ENCODE results near the gene PALS1.
"Not testable (repeated sequence)": the region's sequence is repeated elsewhere in the genome, so short reads cannot be mapped to it uniquely, and the experiment has no call there.

The PALS1 gene

DNA sequence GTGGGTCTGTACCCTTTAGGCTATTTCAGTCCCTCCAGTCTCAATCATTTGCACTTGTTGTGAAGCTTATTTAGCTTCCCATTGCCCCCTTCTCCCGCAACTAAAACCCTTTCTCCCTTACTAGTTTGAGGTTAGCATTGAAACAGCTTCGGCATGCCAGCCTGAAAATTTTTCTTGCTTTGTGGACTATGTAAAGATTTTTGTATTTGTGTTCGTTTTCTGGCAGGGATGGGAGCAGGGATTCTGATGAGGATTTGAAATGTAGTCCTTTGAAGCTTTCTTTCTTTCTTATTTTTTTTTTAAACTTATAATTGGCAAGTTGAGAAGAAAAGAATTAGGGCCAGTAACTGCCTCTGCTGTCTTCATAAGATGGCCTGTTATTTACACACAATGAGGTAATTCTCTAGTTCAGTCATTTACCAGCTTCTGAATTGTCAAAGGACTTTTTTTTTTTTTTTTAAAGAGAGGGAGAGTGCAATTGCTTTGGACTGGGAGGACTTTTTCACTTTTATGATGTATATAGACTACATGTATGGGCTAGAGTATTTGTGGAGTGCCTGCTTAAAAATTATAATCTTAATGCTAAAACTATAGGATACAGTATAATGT lies 29.0 kb downstream of the PALS1 start:
- TF ChIP-seq, protein P1, sequence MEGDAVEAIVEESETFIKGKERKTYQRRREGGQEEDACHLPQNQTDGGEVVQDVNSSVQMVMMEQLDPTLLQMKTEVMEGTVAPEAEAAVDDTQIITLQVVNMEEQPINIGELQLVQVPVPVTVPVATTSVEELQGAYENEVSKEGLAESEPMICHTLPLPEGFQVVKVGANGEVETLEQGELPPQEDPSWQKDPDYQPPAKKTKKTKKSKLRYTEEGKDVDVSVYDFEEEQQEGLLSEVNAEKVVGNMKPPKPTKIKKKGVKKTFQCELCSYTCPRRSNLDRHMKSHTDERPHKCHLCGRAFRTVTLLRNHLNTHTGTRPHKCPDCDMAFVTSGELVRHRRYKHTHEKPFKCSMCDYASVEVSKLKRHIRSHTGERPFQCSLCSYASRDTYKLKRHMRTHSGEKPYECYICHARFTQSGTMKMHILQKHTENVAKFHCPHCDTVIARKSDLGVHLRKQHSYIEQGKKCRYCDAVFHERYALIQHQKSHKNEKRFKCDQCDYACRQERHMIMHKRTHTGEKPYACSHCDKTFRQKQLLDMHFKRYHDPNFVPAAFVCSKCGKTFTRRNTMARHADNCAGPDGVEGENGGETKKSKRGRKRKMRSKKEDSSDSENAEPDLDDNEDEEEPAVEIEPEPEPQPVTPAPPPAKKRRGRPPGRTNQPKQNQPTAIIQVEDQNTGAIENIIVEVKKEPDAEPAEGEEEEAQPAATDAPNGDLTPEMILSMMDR (IDR thresholded peaks at IDR 0.05; ENCODE audit: low read depth, low read length) = no peak
- no peak for TF ChIP-seq MAX (IDR thresholded peaks at IDR 0.05; ENCODE audit: low read depth, low read length)
- TF ChIP-seq POLR2A (IDR thresholded peaks at IDR 0.05; ENCODE audit: extremely low read depth, insufficient read length) = no peak
- no peak for TF ChIP-seq MYC (IDR thresholded peaks at IDR 0.05; ENCODE audit: low read depth, low read length)
- no peak for DNase-seq (ENCODE audit: low read depth)
- no peak overlapping the region for H3K4me3 ChIP-seq (ENCODE audit: low read depth, low read length)

GRCh38 chr14:67270933-67271332 lies 29.7 kb downstream of the PALS1 start:
- TF ChIP-seq MYC (IDR thresholded peaks at IDR 0.05; ENCODE audit: low read depth, low read length) (no peak), MAX (IDR thresholded peaks at IDR 0.05; ENCODE audit: low read depth, low read length) (no peak), POLR2A (IDR thresholded peaks at IDR 0.05; ENCODE audit: extremely low read depth, insufficient read length) (no peak)
- TF ChIP-seq, protein P1 (IDR thresholded peaks at IDR 0.05; ENCODE audit: low read depth, low read length) = no peak
- no peak overlapping the region for H3K4me3 ChIP-seq (ENCODE audit: low read depth, low read length)
- DNase-seq (ENCODE audit: low read depth) = no peak

- not testable (repeated sequence) for DNase-seq (ENCODE audit: low read depth); H3K4me3 ChIP-seq (ENCODE audit: low read depth, low read length)
Observed at GRCh38 chr14:67273281-67273680, 32.0 kb downstream of the PALS1 start.

DNA sequence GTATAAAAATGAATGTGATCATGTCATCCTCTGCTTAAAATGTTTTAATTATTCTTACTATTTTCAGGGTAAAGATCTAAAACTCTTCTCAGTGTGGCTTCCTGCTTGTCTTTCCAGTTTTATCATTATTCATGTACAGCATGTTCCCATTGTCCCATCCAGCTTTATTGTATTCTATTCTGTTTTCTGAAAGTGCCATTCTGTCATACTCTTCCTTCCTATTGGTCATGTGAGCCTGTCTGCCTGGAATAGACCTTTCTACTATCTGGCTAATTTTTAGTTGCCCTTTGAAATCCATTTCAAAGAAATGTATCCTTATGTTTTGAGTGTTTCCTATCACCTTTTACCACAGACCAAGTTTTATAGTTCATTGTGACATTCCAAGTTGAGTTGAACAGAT lies 34.9 kb downstream of the PALS1 start:
- TF ChIP-seq MAX (IDR thresholded peaks at IDR 0.05; ENCODE audit: low read depth, low read length) (no peak), POLR2A (IDR thresholded peaks at IDR 0.05; ENCODE audit: extremely low read depth, insufficient read length) (no peak), MYC (IDR thresholded peaks at IDR 0.05; ENCODE audit: low read depth, low read length) (no peak)
- TF ChIP-seq, protein P1 (IDR thresholded peaks at IDR 0.05; ENCODE audit: low read depth, low read length) = no peak
- no peak overlapping the region for H3K4me3 ChIP-seq (ENCODE audit: low read depth, low read length)
- no peak for DNase-seq (ENCODE audit: low read depth)

GRCh38 chr14:67280506-67280905 lies 39.3 kb downstream of the PALS1 start:
- TF ChIP-seq POLR2A (IDR thresholded peaks at IDR 0.05; ENCODE audit: extremely low read depth, insufficient read length) (no peak), MAX (IDR thresholded peaks at IDR 0.05; ENCODE audit: low read depth, low read length) (no peak), MYC (IDR thresholded peaks at IDR 0.05; ENCODE audit: low read depth, low read length) (no peak)
- TF ChIP-seq, protein P1 (IDR thresholded peaks at IDR 0.05; ENCODE audit: low read depth, low read length) = no peak
- no peak overlapping the region for H3K4me3 ChIP-seq (ENCODE audit: low read depth, low read length)
- DNase-seq (ENCODE audit: low read depth) = no peak

GRCh38 chr14:67285876-67286452 lies 44.7 kb downstream of the PALS1 start:
- DNase-seq (ENCODE audit: low read depth) = peak; percentile 47

More at GRCh38 chr14:67285876-67286452, 44.7 kb downstream of the PALS1 start:
- no peak for TF ChIP-seq MAX (IDR thresholded peaks at IDR 0.05; ENCODE audit: low read depth, low read length)
- no peak for TF ChIP-seq MYC (IDR thresholded peaks at IDR 0.05; ENCODE audit: low read depth, low read length)
- TF ChIP-seq, protein P1 (IDR thresholded peaks at IDR 0.05; ENCODE audit: low read depth, low read length) = no peak
- no peak for TF ChIP-seq POLR2A (IDR thresholded peaks at IDR 0.05; ENCODE audit: extremely low read depth, insufficient read length)
- H3K4me3 ChIP-seq (ENCODE audit: low read depth, low read length) = no peak overlapping the region

All from NB4 (cell line).